WTC11 (cell line): ENCODE data around the gene TMEM50A.

Experiments used
- CBFB ChIP-seq: sonication (generic); formaldehyde crosslinking; IDR thresholded peaks from 2 replicates; pipeline ENCODE4 v1.8.1; 2022; ENCODE audit warnings: mild to moderate bottlenecking, low read depth, missing genetic modification reagents
- JUN ChIP-seq: sonication (generic); formaldehyde crosslinking; IDR thresholded peaks from 2 replicates; pipeline ENCODE4 v1.8.0; 2023; ENCODE audit warnings: mild to moderate bottlenecking, missing genetic modification reagents
- NFYB ChIP-seq: sonication (generic); formaldehyde crosslinking; conservative IDR thresholded peaks from 2 replicates; pipeline ENCODE4 v1.8.0; 2022; ENCODE audit warnings: low read depth, missing genetic modification reagents
- NR2C2 ChIP-seq: sonication (generic); formaldehyde crosslinking; IDR thresholded peaks from 2 replicates; pipeline ENCODE4 v1.8.0; 2022; ENCODE audit warnings: mild to moderate bottlenecking, missing genetic modification reagents
- SP1 ChIP-seq: sonication (generic); formaldehyde crosslinking; conservative IDR thresholded peaks from 2 replicates; pipeline ENCODE4 v1.8.1; 2022; ENCODE audit warnings: missing genetic modification reagents
- ZNF232 ChIP-seq: sonication (generic); formaldehyde crosslinking; IDR thresholded peaks from 2 replicates; pipeline ENCODE4 v1.8.0; 2022; ENCODE audit warnings: mild to moderate bottlenecking, missing genetic modification reagents
- TF ChIP-seq, protein P1 (sequence below): fragments of 200-600 bp; IDR thresholded peaks from 2 replicates; pipeline ENCODE4 v1.8.0; 2022; ENCODE audit warnings: antibody characterized with exemption
- TF ChIP-seq, protein P2 (sequence below): sonication (generic); formaldehyde crosslinking; IDR thresholded peaks from 2 replicates; pipeline ENCODE4 v1.8.1; 2022; ENCODE audit warnings: low read depth, missing genetic modification reagents, borderline replicate concordance
- TF ChIP-seq, protein P3 (sequence below): sonication (generic); formaldehyde crosslinking; IDR thresholded peaks from 2 replicates; pipeline ENCODE4 v1.8.0; 2022; ENCODE audit warnings: mild to moderate bottlenecking, missing genetic modification reagents
- TF ChIP-seq, protein P4 (sequence below): sonication (generic); formaldehyde crosslinking; IDR thresholded peaks from 2 replicates; pipeline ENCODE4 v1.8.0; 2022; ENCODE audit warnings: mild to moderate bottlenecking, missing genetic modification reagents
- TF ChIP-seq, protein P5 (sequence below): sonication (generic); formaldehyde crosslinking; conservative IDR thresholded peaks from 2 replicates; pipeline ENCODE4 v1.8.1; 2022; ENCODE audit warnings: mild to moderate bottlenecking, missing genetic modification reagents
- TF ChIP-seq, protein P6 (sequence below): sonication (generic); formaldehyde crosslinking; IDR thresholded peaks from 2 replicates; pipeline ENCODE4 v1.8.1; 2023; ENCODE audit warnings: mild to moderate bottlenecking, missing genetic modification reagents

DNA sequence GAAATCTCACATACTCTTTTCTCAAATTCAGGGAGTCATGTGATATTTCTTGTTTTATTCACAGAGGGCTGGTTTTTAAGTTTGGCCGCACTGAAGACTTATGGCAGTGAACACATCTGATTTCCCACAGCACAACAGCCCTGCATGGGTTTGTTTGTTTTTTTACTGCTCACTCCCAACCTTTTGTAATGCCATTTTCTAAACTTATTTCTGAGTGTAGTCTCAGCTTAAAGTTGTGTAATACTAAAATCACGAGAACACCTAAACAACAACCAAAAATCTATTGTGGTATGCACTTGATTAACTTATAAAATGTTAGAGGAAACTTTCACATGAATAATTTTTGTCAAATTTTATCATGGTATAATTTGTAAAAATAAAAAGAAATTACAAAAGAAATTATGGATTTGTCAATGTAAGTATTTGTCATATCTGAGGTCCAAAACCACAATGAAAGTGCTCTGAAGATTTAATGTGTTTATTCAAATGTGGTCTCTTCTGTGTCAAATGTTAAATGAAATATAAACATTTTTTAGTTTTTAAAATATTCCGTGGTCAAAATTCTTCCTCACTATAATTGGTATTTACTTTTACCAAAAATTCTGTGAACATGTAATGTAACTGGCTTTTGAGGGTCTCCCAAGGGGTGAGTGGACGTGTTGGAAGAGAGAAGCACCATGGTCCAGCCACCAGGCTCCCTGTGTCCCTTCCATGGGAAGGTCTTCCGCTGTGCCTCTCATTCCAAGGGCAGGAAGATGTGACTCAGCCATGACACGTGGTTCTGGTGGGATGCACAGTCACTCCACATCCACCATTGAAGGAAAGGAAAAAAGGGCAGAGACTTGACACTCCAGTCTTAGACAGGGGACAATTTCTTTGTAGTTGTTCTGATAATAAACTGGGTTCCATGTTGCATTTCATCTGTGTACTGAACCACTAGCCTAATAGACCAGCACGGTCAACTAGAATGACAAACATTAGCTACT lies 22.8 kb downstream of the TMEM50A start:
- TF ChIP-seq NFYB (CRISPR knock-in tag) = no peak
- no peak for TF ChIP-seq JUN (CRISPR knock-in tag)
- TF ChIP-seq, protein P1, sequence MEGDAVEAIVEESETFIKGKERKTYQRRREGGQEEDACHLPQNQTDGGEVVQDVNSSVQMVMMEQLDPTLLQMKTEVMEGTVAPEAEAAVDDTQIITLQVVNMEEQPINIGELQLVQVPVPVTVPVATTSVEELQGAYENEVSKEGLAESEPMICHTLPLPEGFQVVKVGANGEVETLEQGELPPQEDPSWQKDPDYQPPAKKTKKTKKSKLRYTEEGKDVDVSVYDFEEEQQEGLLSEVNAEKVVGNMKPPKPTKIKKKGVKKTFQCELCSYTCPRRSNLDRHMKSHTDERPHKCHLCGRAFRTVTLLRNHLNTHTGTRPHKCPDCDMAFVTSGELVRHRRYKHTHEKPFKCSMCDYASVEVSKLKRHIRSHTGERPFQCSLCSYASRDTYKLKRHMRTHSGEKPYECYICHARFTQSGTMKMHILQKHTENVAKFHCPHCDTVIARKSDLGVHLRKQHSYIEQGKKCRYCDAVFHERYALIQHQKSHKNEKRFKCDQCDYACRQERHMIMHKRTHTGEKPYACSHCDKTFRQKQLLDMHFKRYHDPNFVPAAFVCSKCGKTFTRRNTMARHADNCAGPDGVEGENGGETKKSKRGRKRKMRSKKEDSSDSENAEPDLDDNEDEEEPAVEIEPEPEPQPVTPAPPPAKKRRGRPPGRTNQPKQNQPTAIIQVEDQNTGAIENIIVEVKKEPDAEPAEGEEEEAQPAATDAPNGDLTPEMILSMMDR = no peak
- TF ChIP-seq, protein P2, sequence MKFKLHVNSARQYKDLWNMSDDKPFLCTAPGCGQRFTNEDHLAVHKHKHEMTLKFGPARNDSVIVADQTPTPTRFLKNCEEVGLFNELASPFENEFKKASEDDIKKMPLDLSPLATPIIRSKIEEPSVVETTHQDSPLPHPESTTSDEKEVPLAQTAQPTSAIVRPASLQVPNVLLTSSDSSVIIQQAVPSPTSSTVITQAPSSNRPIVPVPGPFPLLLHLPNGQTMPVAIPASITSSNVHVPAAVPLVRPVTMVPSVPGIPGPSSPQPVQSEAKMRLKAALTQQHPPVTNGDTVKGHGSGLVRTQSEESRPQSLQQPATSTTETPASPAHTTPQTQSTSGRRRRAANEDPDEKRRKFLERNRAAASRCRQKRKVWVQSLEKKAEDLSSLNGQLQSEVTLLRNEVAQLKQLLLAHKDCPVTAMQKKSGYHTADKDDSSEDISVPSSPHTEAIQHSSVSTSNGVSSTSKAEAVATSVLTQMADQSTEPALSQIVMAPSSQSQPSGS (CRISPR knock-in tag) = no peak
- TF ChIP-seq, protein P3, sequence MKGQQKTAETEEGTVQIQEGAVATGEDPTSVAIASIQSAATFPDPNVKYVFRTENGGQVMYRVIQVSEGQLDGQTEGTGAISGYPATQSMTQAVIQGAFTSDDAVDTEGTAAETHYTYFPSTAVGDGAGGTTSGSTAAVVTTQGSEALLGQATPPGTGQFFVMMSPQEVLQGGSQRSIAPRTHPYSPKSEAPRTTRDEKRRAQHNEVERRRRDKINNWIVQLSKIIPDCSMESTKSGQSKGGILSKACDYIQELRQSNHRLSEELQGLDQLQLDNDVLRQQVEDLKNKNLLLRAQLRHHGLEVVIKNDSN (CRISPR knock-in tag) = no peak
- TF ChIP-seq, protein P4, sequence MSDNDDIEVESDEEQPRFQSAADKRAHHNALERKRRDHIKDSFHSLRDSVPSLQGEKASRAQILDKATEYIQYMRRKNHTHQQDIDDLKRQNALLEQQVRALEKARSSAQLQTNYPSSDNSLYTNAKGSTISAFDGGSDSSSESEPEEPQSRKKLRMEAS (CRISPR knock-in tag) = no peak
- no peak for TF ChIP-seq ZNF232 (CRISPR knock-in tag)
- TF ChIP-seq SP1 (CRISPR knock-in tag) = no peak
- no peak for TF ChIP-seq CBFB (CRISPR knock-in tag)
- TF ChIP-seq, protein P5, sequence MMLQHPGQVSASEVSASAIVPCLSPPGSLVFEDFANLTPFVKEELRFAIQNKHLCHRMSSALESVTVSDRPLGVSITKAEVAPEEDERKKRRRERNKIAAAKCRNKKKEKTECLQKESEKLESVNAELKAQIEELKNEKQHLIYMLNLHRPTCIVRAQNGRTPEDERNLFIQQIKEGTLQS = no peak
- TF ChIP-seq NR2C2 (CRISPR knock-in tag) = no peak
- TF ChIP-seq, protein P6, sequence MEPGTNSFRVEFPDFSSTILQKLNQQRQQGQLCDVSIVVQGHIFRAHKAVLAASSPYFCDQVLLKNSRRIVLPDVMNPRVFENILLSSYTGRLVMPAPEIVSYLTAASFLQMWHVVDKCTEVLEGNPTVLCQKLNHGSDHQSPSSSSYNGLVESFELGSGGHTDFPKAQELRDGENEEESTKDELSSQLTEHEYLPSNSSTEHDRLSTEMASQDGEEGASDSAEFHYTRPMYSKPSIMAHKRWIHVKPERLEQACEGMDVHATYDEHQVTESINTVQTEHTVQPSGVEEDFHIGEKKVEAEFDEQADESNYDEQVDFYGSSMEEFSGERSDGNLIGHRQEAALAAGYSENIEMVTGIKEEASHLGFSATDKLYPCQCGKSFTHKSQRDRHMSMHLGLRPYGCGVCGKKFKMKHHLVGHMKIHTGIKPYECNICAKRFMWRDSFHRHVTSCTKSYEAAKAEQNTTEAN (CRISPR knock-in tag) = no peak
